ENCODE measurements around the gene ACTN4.

GRCh38 chr19:38665950-38666662, 18.7 kb downstream of the ACTN4 start:
- TF ChIP-seq CTCF (conservative IDR thresholded peaks at IDR 0.05; ENCODE audit: low read length) (no peak), EZH2phosphoT487 (IDR thresholded peaks at IDR 0.05; ENCODE audit: borderline replicate concordance) (no peak)
